HCT116 (cell line): ENCODE results near the gene BTF3. TPM values are rescaled to one million over a fixed set of nuclear protein-coding genes. Genes with fewer than 3 reads are reported as not detected.

Experiments
- ATAC-seq: fragments of 200-7000 bp; cut with Tn5 transposase; 2 replicates; pipeline ENCODE4 v1.9.1; 2020; ENCODE audit warnings: mild to moderate bottlenecking, moderate library complexity
- BruUV-seq: library from RNA; stranded (reverse); fragments of 400-500 nt; replicated peaks from 2 replicates; lab custom pipeline; 2021; lab: Mats Ljungman, UMichigan
- CTCF ChIA-PET: fragments of 300-600 bp; sonication (Branson Sonifier 250); formaldehyde crosslinking; loops from one replicate; lab custom pipeline; 2021; ENCODE audit warnings: antibody characterized with exemption; lab: Charles Lee
- POLR2A ChIA-PET: fragments of 300-600, 350-600 bp; sonication (Branson Sonifier 250); formaldehyde crosslinking; loops from one replicate; lab custom pipeline; 2021; ENCODE audit warnings: antibody characterized with exemption; lab: Charles Lee
- RAD21 ChIA-PET, 2 experiments: fragments of 300-600 bp; sonication (Branson Sonifier 250); formaldehyde crosslinking; loops; one replicate each; lab custom pipeline; 2023; ENCODE audit warnings: low total read pairs in 2 of 2; ENCODE audit not compliant: uncharacterized antibody in 2 of 2, unreplicated experiment in 2 of 2, low non-redundant PET in 1 of 2; lab: Charles Lee
- DNase-seq: peaks from one replicate; pipeline ENCODE4 v3.0.0-alpha.2; 2010; ENCODE audit warnings: low read depth, low spot score
- H2AFZ ChIP-seq: fragments of 200-600 bp; shearing (Covaris generic), sonication (generic); 2 replicates; pipeline ENCODE4 v1.6.1; 2017; ENCODE audit warnings: low read depth, mixed run types, mixed read lengths, antibody characterized with exemption, low read length; ENCODE audit not compliant: poor library complexity, severe bottlenecking
- H3K27ac ChIP-seq: 2 replicates; pipeline ENCODE4 v1.5.1; 2012; ENCODE audit warnings: low read depth, low read length
- H3K27me3 ChIP-seq: fragments of 200-600 bp; sonication (generic); 2 replicates; pipeline ENCODE4 v1.6.1; 2016; ENCODE audit warnings: mixed run types, low read length, mixed read lengths; ENCODE audit not compliant: insufficient read depth
- H3K36me3 ChIP-seq, 2 experiments: fragments of 200-500 bp in 1 of 2; fragments of 200-600 bp in 1 of 2; sonication (Bioruptor generic) in 1 of 2; sonication (generic) in 1 of 2; 2 replicates each; pipeline versions ENCODE4 v1.5.1 to v1.6.1; 2014 to 2016; ENCODE audit warnings: low read length in 2 of 2, inconsistent platforms in 1 of 2, mixed read lengths in 1 of 2, mixed run types in 1 of 2; ENCODE audit not compliant: insufficient read depth in 2 of 2, control insufficient read depth in 1 of 2
- H3K4me1 ChIP-seq, 2 experiments: fragments of 200-600 bp in 1 of 2; sonication (generic) in 1 of 2; 2 replicates each; pipeline versions ENCODE4 v1.5.1 to v1.6.1; 2012 to 2017; ENCODE audit warnings: low read length in 2 of 2, inconsistent platforms in 1 of 2, mild to moderate bottlenecking in 1 of 2, mixed read lengths in 1 of 2, mixed run types in 1 of 2, moderate library complexity in 1 of 2; ENCODE audit not compliant: insufficient read depth in 2 of 2, control insufficient read depth in 1 of 2
- H3K4me2 ChIP-seq: fragments of 200-600 bp; sonication (generic); 2 replicates; pipeline ENCODE4 v1.6.1; 2017; ENCODE audit warnings: mixed run types, low read length, mixed read lengths
- H3K4me3 ChIP-seq, 2 experiments: fragments of 200-600 bp in 1 of 2; sonication (generic) in 1 of 2; replicated peaks in 1 of 2; 2 replicates each; pipeline ENCODE4 v1.5.1; 2011 to 2016; ENCODE audit warnings: low read length in 2 of 2, control low read depth in 1 of 2, low read depth in 1 of 2, mild to moderate bottlenecking in 1 of 2, mixed read lengths in 1 of 2, mixed run types in 1 of 2
- H3K79me2 ChIP-seq: fragments of 200-600 bp; sonication (generic); 2 replicates; pipeline ENCODE4 v1.6.1; 2017; ENCODE audit warnings: mild to moderate bottlenecking, mixed run types, low read length, moderate library complexity, mixed read lengths; ENCODE audit not compliant: insufficient read depth
- H3K9ac ChIP-seq: fragments of 200-600 bp; sonication (generic); 2 replicates; pipeline ENCODE4 v1.6.1; 2016; ENCODE audit warnings: low read length, mixed read lengths
- H3K9me2 ChIP-seq: fragments of 200-600 bp; sonication (generic), shearing (Covaris generic); 2 replicates; pipeline ENCODE4 v1.6.1; 2017; ENCODE audit warnings: mixed run types, mild to moderate bottlenecking, moderate library complexity; ENCODE audit not compliant: insufficient read depth
- H3K9me3 ChIP-seq, 2 experiments: fragments of 200-500 bp in 1 of 2; fragments of 200-600 bp in 1 of 2; sonication (Bioruptor generic) in 1 of 2; sonication (generic) in 1 of 2; 2 replicates each; pipeline ENCODE4 v1.6.1; 2014 to 2017; ENCODE audit warnings: low read length in 2 of 2, mixed read lengths in 2 of 2, inconsistent platforms in 1 of 2, low read depth in 1 of 2, mild to moderate bottlenecking in 1 of 2, mixed run types in 1 of 2, moderate library complexity in 1 of 2; ENCODE audit not compliant: control insufficient read depth in 1 of 2, insufficient read depth in 1 of 2
- H4K20me1 ChIP-seq: fragments of 200-600 bp; sonication (generic), shearing (Covaris generic); 2 replicates; pipeline ENCODE4 v1.6.1; 2017; ENCODE audit warnings: mixed run types, mild to moderate bottlenecking, moderate library complexity; ENCODE audit not compliant: insufficient read depth
- ATF3 ChIP-seq: IDR thresholded peaks from 2 replicates; pipeline ENCODE4 v1.6.1; 2012
- ELF1 ChIP-seq: IDR thresholded peaks from 2 replicates; pipeline ENCODE4 v1.6.1; 2012; ENCODE audit warnings: low read depth, borderline replicate concordance
- EZH2 ChIP-seq: fragments of 200-600 bp; sonication (generic); IDR thresholded peaks from 2 replicates; pipeline ENCODE4 v1.6.1; 2017; ENCODE audit warnings: antibody characterized with exemption, mixed run types
- FOSL1 ChIP-seq: IDR thresholded peaks from 2 replicates; pipeline ENCODE4 v1.6.1; 2012; ENCODE audit warnings: low read depth
- MAX ChIP-seq: IDR thresholded peaks from 2 replicates; pipeline ENCODE4 v1.6.1; 2012
- POLR2AphosphoS5 ChIP-seq: IDR thresholded peaks from 2 replicates; pipeline ENCODE4 v1.6.1; 2011; ENCODE audit warnings: mild to moderate bottlenecking, low read depth, low read length, moderate library complexity
- RAD21 ChIP-seq: IDR thresholded peaks from 2 replicates; pipeline ENCODE4 v1.6.1; 2012; ENCODE audit warnings: low read depth, mild to moderate bottlenecking
- SP1 ChIP-seq: IDR thresholded peaks from 2 replicates; pipeline ENCODE4 v1.6.1; 2012; ENCODE audit warnings: low read depth
- SRF ChIP-seq: IDR thresholded peaks from 2 replicates; pipeline ENCODE4 v1.6.1; 2012; ENCODE audit warnings: low read depth
- YY1 ChIP-seq: IDR thresholded peaks from 2 replicates; pipeline ENCODE4 v1.6.1; 2011; ENCODE audit warnings: low read length, low read depth, moderate library complexity, mild to moderate bottlenecking; ENCODE audit not compliant: insufficient replicate concordance; ENCODE audit errors: extremely low read depth
- ZFX ChIP-seq: fragments of 450-650 bp; IDR thresholded peaks from 2 replicates; pipeline ENCODE4 v1.6.1; 2017
- ZNF274 ChIP-seq: fragments of 200-500 bp; sonication (Bioruptor generic); IDR thresholded peaks from 2 replicates; pipeline ENCODE4 v1.6.1; 2014; ENCODE audit warnings: mild to moderate bottlenecking, low read depth, low read length, inconsistent platforms
- intact Hi-C: fragments of 100-400 bp; cut with micrococcal nuclease; formaldehyde crosslinking; loops from 2 replicates; pipeline ENCODE4 v1.10.0; 2022
- total RNA-seq: library from RNA; stranded (reverse); gene quantifications from one replicate; pipeline ENCODE4 v1.2.1, GENCODE V29; 2021; ENCODE audit not compliant: unreplicated experiment
- TF ChIP-seq, protein P1 (sequence below): IDR thresholded peaks from 2 replicates; pipeline ENCODE4 v1.6.1; 2012; ENCODE audit warnings: low read depth
- TF ChIP-seq, protein P2 (sequence below), 3 experiments: fragments of 200-600 bp in 1 of 3; sonication (generic) in 1 of 3; IDR thresholded peaks in 2 of 3; conservative IDR thresholded peaks in 1 of 3; 2 replicates each; pipeline ENCODE4 v1.5.1; 2012 to 2017; ENCODE audit warnings: low read depth in 2 of 3, low read length in 2 of 3, antibody characterized with exemption in 1 of 3, borderline replicate concordance in 1 of 3, control low read depth in 1 of 3, mild to moderate bottlenecking in 1 of 3, mixed read lengths in 1 of 3, mixed run types in 1 of 3, moderate library complexity in 1 of 3; ENCODE audit not compliant: insufficient read depth in 1 of 3

The BTF3 gene
- total RNA-seq, 1 experiment from 2014 or later, result 868 TPM

GRCh38 chr5:73483676-73484075, 14.6 kb upstream of the BTF3 start:
- Histone ChIP-seq H4K20me1 (no peaks in the 10 kb centered on the region), H3K36me3 (no peaks in the 10 kb centered on the region), H3K9ac (no peak overlapping the region), H2AFZ (no peak overlapping the region), H3K9me3 (no peaks in the 10 kb centered on the region), H3K4me1 (no peaks in the 10 kb centered on the region), H3K4me2 (no peak overlapping the region), H3K27ac (no peak overlapping the region), H3K79me2 (no peaks in the 10 kb centered on the region), H3K4me3 (no peak overlapping the region), H3K27me3 (no peaks in the 10 kb centered on the region), H3K9me2 (no peaks in the 10 kb centered on the region)
- CTCF ChIA-PET, result interaction anchor here (1.4 kb wide), 1 partner anchor 29 kb away, joined by 3 read pairs; no protein-coding TSS in a partner anchor
- no peak for DNase-seq
- BruUV-seq, result no TSS peak
- POLR2A ChIA-PET, result interaction anchor here (1.2 to 1.3 kb wide), 2 partner anchors 13 to 15 kb away, joined by 3 read pairs; partner anchors contain the start of gene BTF3
- TF ChIP-seq RAD21 (no peak), ELF1 (no peak), EZH2 (no peak)
- TF ChIP-seq, all 23 proteins: peak for 0
- RAD21 ChIA-PET, result no interaction called here
- ATAC-seq, result no peak
- intact Hi-C loops, result no loop called here

DNA sequence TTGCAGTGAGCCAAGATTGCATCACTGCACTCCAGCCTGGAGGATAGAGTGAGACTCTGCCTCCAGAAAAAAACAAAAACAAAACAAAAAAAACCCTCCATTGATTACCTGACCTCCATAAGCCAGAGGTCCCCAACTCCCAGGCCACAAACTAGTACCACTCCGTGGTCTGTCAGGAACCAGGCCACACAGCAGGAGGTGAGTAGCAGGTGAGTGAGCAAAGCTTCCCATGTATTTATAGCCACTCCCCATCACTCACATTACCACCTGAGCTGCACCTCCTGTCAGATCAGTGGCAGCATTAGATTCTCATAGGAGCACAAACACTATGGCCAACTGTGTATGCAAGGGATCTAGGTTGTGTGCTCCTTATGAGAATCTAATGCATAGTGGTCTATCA, 13.7 kb upstream of the BTF3 start:
- no peaks in the 10 kb centered on the region for H4K20me1 ChIP-seq
- H3K27ac ChIP-seq, result no peak overlapping the region
- no peaks in the 10 kb centered on the region for H3K36me3 ChIP-seq
- POLR2A ChIA-PET, result interaction anchor here (1.3 kb wide), 1 partner anchor 12 kb away, joined by 3 read pairs; no protein-coding TSS in a partner anchor
- TF ChIP-seq, protein P1, sequence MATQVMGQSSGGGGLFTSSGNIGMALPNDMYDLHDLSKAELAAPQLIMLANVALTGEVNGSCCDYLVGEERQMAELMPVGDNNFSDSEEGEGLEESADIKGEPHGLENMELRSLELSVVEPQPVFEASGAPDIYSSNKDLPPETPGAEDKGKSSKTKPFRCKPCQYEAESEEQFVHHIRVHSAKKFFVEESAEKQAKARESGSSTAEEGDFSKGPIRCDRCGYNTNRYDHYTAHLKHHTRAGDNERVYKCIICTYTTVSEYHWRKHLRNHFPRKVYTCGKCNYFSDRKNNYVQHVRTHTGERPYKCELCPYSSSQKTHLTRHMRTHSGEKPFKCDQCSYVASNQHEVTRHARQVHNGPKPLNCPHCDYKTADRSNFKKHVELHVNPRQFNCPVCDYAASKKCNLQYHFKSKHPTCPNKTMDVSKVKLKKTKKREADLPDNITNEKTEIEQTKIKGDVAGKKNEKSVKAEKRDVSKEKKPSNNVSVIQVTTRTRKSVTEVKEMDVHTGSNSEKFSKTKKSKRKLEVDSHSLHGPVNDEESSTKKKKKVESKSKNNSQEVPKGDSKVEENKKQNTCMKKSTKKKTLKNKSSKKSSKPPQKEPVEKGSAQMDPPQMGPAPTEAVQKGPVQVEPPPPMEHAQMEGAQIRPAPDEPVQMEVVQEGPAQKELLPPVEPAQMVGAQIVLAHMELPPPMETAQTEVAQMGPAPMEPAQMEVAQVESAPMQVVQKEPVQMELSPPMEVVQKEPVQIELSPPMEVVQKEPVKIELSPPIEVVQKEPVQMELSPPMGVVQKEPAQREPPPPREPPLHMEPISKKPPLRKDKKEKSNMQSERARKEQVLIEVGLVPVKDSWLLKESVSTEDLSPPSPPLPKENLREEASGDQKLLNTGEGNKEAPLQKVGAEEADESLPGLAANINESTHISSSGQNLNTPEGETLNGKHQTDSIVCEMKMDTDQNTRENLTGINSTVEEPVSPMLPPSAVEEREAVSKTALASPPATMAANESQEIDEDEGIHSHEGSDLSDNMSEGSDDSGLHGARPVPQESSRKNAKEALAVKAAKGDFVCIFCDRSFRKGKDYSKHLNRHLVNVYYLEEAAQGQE, result no peak
- no peak for TF ChIP-seq SP1
- no peak for TF ChIP-seq SRF
- TF ChIP-seq, protein P2, sequence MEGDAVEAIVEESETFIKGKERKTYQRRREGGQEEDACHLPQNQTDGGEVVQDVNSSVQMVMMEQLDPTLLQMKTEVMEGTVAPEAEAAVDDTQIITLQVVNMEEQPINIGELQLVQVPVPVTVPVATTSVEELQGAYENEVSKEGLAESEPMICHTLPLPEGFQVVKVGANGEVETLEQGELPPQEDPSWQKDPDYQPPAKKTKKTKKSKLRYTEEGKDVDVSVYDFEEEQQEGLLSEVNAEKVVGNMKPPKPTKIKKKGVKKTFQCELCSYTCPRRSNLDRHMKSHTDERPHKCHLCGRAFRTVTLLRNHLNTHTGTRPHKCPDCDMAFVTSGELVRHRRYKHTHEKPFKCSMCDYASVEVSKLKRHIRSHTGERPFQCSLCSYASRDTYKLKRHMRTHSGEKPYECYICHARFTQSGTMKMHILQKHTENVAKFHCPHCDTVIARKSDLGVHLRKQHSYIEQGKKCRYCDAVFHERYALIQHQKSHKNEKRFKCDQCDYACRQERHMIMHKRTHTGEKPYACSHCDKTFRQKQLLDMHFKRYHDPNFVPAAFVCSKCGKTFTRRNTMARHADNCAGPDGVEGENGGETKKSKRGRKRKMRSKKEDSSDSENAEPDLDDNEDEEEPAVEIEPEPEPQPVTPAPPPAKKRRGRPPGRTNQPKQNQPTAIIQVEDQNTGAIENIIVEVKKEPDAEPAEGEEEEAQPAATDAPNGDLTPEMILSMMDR (IDR thresholded peaks at IDR 0.05 in 2 of 3, conservative IDR thresholded peaks at IDR 0.05 in 1 of 3; ENCODE audit: borderline replicate concordance in 1 of 3, insufficient read depth in 1 of 3, low read depth in 2 of 3, low read length in 2 of 3), result no peak
- no peak for TF ChIP-seq ATF3
- no peak for TF ChIP-seq ZFX
- no peak for TF ChIP-seq FOSL1
- no peak for TF ChIP-seq POLR2AphosphoS5
- TF ChIP-seq ZNF274, result no peak
- TF ChIP-seq MAX, result no peak
- no peak for TF ChIP-seq YY1
- no peaks in the 10 kb centered on the region for H3K4me1 ChIP-seq
- no peaks in the 10 kb centered on the region for H3K27me3 ChIP-seq
- BruUV-seq, result no TSS peak
- RAD21 ChIA-PET, result no interaction called here
- no peak for ATAC-seq
- no peaks in the 10 kb centered on the region for H3K9me2 ChIP-seq
- H3K4me2 ChIP-seq, result no peak overlapping the region
- CTCF ChIA-PET, result no interaction called here
- no peaks in the 10 kb centered on the region for H3K9me3 ChIP-seq
- no peak overlapping the region for H3K4me3 ChIP-seq
- intact Hi-C loops, result no loop called here
- H3K79me2 ChIP-seq, result no peaks in the 10 kb centered on the region
- no peak for DNase-seq
- H2AFZ ChIP-seq, result no peak overlapping the region
- no peak overlapping the region for H3K9ac ChIP-seq
